GM21619 (cell line): ENCODE measurements around the gene PPM1H.
"Not testable (repeated sequence)": the region's sequence is repeated elsewhere in the genome, so short reads cannot be mapped to it uniquely, and the experiment has no call there.

Experiments used
- ATAC-seq: cut with Tn5 transposase; IDR thresholded peaks from one replicate; pipeline ENCODE4 v1.9.1; 2021; ENCODE audit not compliant: unreplicated experiment

The PPM1H gene

DNA sequence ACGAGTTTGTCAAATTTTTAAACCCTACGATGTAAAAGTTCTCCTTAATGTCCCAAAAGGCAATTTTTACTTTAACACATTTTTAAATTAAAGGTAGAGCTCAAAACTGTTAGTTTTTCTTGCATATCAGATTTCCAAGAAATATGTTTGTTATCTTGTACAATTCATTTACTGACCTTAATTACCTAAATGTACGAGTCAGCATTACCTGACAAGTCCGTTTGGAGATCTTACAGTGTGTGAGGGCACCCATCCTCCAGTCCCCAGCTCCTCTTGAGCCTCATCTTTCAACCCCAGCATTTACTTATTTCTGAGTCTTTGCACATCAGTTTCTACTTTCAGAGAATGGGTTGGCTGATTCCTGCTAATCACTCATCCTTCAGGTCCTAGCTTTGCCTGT lies 23.7 kb downstream of the PPM1H start:
- no peak for ATAC-seq

GRCh38 chr12:62910549-62911169 lies 24.3 kb downstream of the PPM1H start:
- no peak for ATAC-seq

GRCh38 chr12:62909340-62909739 lies 25.6 kb downstream of the PPM1H start:
- no peak for ATAC-seq

GRCh38 chr12:62908674-62909073 lies 26.3 kb downstream of the PPM1H start:
- ATAC-seq = no peak

- ATAC-seq = no peak
These were observed 27.4 kb downstream of the PPM1H start for GRCh38 chr12:62907561-62907960.

GRCh38 chr12:62907078-62907477 lies 27.9 kb downstream of the PPM1H start:
- ATAC-seq = no peak

- no peak for ATAC-seq
These were observed 31.8 kb downstream of the PPM1H start for GRCh38 chr12:62903151-62903550.

DNA sequence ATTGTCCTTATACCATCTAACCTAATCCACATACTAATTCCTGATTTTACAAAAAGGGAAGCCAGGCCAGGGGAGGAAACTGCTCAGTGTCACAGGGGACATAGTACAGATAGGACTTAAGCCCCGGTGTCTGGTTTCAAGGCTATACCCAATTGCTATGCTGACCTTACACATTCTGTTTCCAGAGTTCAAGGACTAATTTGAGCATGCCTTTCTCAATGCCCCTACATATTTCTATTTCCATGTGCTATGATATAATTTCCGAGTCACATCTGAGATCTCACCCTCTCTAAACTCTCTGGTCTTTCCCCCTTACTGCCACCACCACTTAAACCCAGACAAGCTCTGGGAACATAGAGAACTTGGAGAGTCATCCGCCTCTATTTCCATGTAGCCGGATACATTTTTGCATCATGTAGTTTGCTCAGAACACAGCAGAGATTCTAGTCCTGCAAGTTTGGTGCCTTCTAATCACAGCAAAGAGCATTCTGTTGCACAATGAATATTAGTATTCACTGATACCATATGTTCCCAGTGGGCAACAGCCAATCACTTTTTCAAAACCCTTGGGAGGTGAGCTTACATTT lies 34.2 kb downstream of the PPM1H start:
- no peak for ATAC-seq

DNA sequence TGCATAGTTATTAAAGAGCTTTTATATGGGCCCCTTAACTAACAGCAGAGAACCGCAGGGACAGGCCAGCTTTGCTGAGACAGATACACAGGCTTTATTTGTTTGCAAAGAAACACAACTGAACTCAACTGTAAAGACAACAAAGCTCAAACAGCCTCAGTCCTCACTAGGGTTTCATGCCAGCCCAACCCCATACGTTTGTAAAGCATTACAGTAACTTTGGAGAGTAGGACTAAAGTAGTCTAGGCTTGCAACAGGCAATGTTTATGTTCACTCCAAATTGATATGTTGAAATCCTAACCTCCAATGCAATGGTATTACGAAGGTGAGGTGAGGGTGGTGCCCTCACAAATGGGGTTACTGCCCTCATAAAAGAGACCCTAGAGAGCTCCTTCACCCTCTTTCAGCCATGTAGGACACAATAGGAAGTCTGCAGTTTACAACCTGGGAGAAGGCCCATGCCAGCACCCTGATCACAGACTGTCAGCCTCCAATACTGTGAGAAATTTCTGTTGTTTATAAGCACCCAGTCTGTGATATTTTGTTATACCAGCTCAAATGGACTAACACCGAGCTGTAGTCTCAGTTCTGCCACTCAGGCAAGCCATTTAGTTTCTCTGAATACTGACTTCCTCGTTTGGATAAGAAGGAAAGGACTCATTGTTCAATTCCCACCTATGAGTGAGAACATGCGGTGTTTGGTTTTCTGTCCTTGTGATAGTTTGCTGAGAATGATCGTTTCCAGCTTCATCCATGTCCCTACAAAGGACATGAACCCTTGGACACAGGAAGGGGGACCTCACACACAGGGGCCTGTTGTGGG lies 35.2 kb downstream of the PPM1H start:
- ATAC-seq = no peak

DNA sequence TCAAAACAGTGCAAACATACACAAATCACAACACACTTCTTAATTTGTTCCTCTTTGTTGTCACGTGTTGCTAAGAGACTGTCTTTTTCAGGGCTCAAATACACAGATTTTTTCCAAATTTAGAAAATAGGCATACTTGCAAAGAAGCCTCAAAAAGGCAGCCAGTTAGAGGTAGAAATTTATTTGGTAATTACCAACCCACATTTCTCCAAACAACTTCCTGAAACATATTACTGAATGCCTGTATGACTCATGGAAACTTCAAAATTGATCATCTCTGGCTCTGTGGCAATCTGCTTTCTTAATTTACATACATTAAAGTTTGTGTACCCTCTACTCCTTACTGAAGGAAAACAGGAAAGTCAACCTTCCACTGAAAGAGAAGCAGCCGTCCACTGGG lies 36.4 kb downstream of the PPM1H start:
- ATAC-seq = no peak

GRCh38 chr12:62895351-62895877 lies 39.5 kb downstream of the PPM1H start:
- ATAC-seq = no peak

GRCh38 chr12:62893276-62893675 lies 41.7 kb downstream of the PPM1H start:
- no peak for ATAC-seq

- ATAC-seq = no peak
These were observed 43.0 kb downstream of the PPM1H start for GRCh38 chr12:62891805-62892549.

GRCh38 chr12:62888454-62889110 lies 46.4 kb downstream of the PPM1H start:
- no peak for ATAC-seq

GRCh38 chr12:62886796-62887195 lies 48.2 kb downstream of the PPM1H start:
- no peak for ATAC-seq

GRCh38 chr12:62885242-62885641 lies 49.7 kb downstream of the PPM1H start:
- ATAC-seq = no peak

DNA sequence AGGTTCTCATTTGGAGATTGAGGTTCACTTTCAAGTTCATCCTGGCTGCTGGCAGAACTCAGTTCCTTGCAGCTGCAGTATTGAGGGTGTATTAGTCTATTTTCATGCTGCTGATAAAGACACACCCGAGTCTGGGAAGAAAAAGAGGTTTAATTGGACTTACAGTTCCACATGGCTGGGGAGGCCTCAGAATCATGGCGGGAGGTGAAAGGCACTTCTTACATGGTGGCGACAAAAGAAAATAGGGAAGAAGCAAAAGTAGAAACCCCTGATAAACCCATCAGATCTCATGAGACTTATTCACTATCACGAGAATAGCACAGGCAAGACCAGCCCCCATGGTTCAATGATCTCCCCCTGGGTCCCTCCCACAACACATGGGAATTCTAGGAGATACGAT lies 50.1 kb downstream of the PPM1H start:
- ATAC-seq = not testable (repeated sequence)

GRCh38 chr12:62882696-62883095 lies 52.3 kb downstream of the PPM1H start:
- ATAC-seq = no peak

DNA sequence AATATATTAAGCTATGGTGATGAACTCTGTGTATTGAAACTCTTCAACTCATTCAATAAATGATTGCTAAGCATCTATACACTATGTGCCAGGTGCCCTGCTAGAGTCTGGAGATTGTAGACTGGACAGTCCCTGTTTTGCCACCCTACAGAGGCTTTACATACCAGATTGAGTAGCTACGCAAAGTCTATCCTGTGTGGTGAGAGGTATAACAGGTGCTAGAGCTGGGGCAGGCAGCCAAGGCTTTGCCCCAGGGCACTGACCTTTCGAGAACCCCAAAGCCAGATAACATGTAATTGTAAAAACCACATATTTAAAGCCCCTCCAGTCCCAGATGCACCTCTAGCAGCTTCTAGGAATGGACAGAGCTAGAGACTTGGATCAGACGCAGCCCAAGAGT lies 52.8 kb downstream of the PPM1H start:
- ATAC-seq = no peak

- ATAC-seq = no peak
These were observed 55.3 kb downstream of the PPM1H start for GRCh38 chr12:62879691-62880090.

GRCh38 chr12:62879228-62879627 lies 55.7 kb downstream of the PPM1H start:
- not testable (repeated sequence) for ATAC-seq
